Fibroblast of lung (primary cell): ENCODE data around the gene ABCG2.

Source experiments
- EZH2 ChIP-seq: IDR thresholded peaks from 2 replicates; pipeline ENCODE4 v1.5.1; 2012; ENCODE audit warnings: low read length, control low read depth, mild to moderate bottlenecking; ENCODE audit errors: missing control alignments
- TF ChIP-seq, protein P1 (sequence below), 2 donors: IDR thresholded peaks in 1 of 2; conservative IDR thresholded peaks in 1 of 2; 1 replicate in 1 of 2; 2 replicates in 1 of 2; pipeline ENCODE4 v1.5.1; 2011 to 2012; ENCODE audit warnings: low read length in 2 of 2, control low read depth in 1 of 2, inconsistent platforms in 1 of 2, low read depth in 1 of 2, mild to moderate bottlenecking in 1 of 2

- TF ChIP-seq, protein P1, sequence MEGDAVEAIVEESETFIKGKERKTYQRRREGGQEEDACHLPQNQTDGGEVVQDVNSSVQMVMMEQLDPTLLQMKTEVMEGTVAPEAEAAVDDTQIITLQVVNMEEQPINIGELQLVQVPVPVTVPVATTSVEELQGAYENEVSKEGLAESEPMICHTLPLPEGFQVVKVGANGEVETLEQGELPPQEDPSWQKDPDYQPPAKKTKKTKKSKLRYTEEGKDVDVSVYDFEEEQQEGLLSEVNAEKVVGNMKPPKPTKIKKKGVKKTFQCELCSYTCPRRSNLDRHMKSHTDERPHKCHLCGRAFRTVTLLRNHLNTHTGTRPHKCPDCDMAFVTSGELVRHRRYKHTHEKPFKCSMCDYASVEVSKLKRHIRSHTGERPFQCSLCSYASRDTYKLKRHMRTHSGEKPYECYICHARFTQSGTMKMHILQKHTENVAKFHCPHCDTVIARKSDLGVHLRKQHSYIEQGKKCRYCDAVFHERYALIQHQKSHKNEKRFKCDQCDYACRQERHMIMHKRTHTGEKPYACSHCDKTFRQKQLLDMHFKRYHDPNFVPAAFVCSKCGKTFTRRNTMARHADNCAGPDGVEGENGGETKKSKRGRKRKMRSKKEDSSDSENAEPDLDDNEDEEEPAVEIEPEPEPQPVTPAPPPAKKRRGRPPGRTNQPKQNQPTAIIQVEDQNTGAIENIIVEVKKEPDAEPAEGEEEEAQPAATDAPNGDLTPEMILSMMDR (conservative IDR thresholded peaks at IDR 0.05 in 1 of 2, IDR thresholded peaks at IDR 0.05 in 1 of 2; ENCODE audit: low read depth in 1 of 2, low read length in 2 of 2) = no peak
- no peak for TF ChIP-seq EZH2
These were observed 23.7 kb downstream of the ABCG2 start for GRCh38 chr4:88134536-88135355.
